Liver (tissue), 9 donors: Measurements from ENCODE around the gene HLA-DQB1. TPM values are rescaled to one million over a fixed set of nuclear protein-coding genes. Genes with fewer than 3 reads are reported as not detected.

Experiments
- DNase-seq: peaks from one replicate; pipeline ENCODE4 v3.0.0-alpha.2; 2017; ENCODE audit warnings: low spot score
- H3K27ac ChIP-seq, 2 donors: one replicate each; pipeline ENCODE4 v1.7.0; 2013; ENCODE audit warnings: inconsistent platforms in 2 of 2, low read length in 2 of 2, control low read depth in 1 of 2, low read depth in 1 of 2, mild to moderate bottlenecking in 1 of 2
- H3K27me3 ChIP-seq, 4 donors: one replicate each; pipeline versions ENCODE4 v1.6.1 to v1.7.0; 2013; ENCODE audit warnings: low read length in 3 of 4, inconsistent platforms in 1 of 4, mild to moderate bottlenecking in 1 of 4, moderate library complexity in 1 of 4; ENCODE audit not compliant: control insufficient read depth in 4 of 4, insufficient read depth in 4 of 4
- H3K36me3 ChIP-seq, 4 donors: one replicate each; pipeline versions ENCODE4 v1.6.1 to v1.7.0; 2013; ENCODE audit warnings: low read length in 3 of 4, mild to moderate bottlenecking in 3 of 4, low read depth in 1 of 4, moderate library complexity in 1 of 4; ENCODE audit not compliant: control insufficient read depth in 4 of 4, insufficient read depth in 3 of 4
- H3K4me1 ChIP-seq, 4 donors: one replicate each; pipeline versions ENCODE4 v1.6.1 to v1.7.0; 2013; ENCODE audit warnings: low read length in 3 of 4, mild to moderate bottlenecking in 3 of 4, moderate library complexity in 1 of 4; ENCODE audit not compliant: control insufficient read depth in 4 of 4, insufficient read depth in 4 of 4
- H3K4me3 ChIP-seq, 3 donors: one replicate each; pipeline versions ENCODE4 v1.6.1 to v1.7.0; 2013; ENCODE audit warnings: low read length in 3 of 3, control low read depth in 1 of 3, low read depth in 1 of 3, mild to moderate bottlenecking in 1 of 3
- H3K9ac ChIP-seq, 2 donors: one replicate each; pipeline ENCODE4 v1.7.0; 2013; ENCODE audit warnings: low read length in 2 of 2, mild to moderate bottlenecking in 2 of 2, moderate library complexity in 2 of 2, control low read depth in 1 of 2, low read depth in 1 of 2
- H3K9me3 ChIP-seq, 4 donors: one replicate each; pipeline versions ENCODE4 v1.6.1 to v1.7.0; 2013; ENCODE audit warnings: low read length in 3 of 4; ENCODE audit not compliant: control insufficient read depth in 4 of 4
- CTCF ChIP-seq: fragments of 150-350 bp; IDR thresholded peaks from 2 replicates; pipeline ENCODE4 v1.5.1; 2017; ENCODE audit warnings: improper control_type of control experiment, low read depth, low read length; ENCODE audit not compliant: missing input control
- EGR1 ChIP-seq, 2 donors: IDR thresholded peaks; 2 replicates each; pipeline ENCODE4 v1.6.1; 2016 to 2018; ENCODE audit warnings: antibody characterized with exemption in 2 of 2, low read depth in 2 of 2
- FOXA1 ChIP-seq: IDR thresholded peaks from 2 replicates; pipeline ENCODE4 v1.6.1; 2016; ENCODE audit warnings: antibody characterized with exemption
- FOXA2 ChIP-seq: IDR thresholded peaks from 2 replicates; pipeline ENCODE4 v1.6.1; 2016; ENCODE audit warnings: antibody characterized with exemption
- GABPA ChIP-seq, 2 donors: IDR thresholded peaks in 1 of 2; conservative IDR thresholded peaks in 1 of 2; 2 replicates each; pipeline ENCODE4 v1.6.1; 2016; ENCODE audit warnings: antibody characterized with exemption in 2 of 2, mild to moderate bottlenecking in 1 of 2, moderate library complexity in 1 of 2
- HNF4A ChIP-seq, 2 donors: conservative IDR thresholded peaks; 2 replicates each; pipeline ENCODE4 v1.6.1; 2016; ENCODE audit warnings: antibody characterized with exemption in 2 of 2, mild to moderate bottlenecking in 2 of 2
- JUND ChIP-seq, 2 donors: IDR thresholded peaks; 2 replicates each; pipeline ENCODE4 v1.6.1; 2016; ENCODE audit warnings: antibody characterized with exemption in 2 of 2
- MAX ChIP-seq: IDR thresholded peaks from 2 replicates; pipeline ENCODE4 v1.6.1; 2016; ENCODE audit warnings: antibody characterized with exemption
- NR2F2 ChIP-seq: IDR thresholded peaks from 2 replicates; pipeline ENCODE4 v1.6.1; 2016; ENCODE audit warnings: antibody characterized with exemption
- RAD21 ChIP-seq, 2 donors: IDR thresholded peaks; 2 replicates each; pipeline ENCODE4 v1.6.1; 2016; ENCODE audit warnings: antibody characterized with exemption in 2 of 2, mild to moderate bottlenecking in 2 of 2
- REST ChIP-seq: IDR thresholded peaks from 2 replicates; pipeline ENCODE4 v1.6.1; 2016; ENCODE audit warnings: antibody characterized with exemption, mild to moderate bottlenecking
- RXRA ChIP-seq, 2 donors: IDR thresholded peaks; 2 replicates each; pipeline ENCODE4 v1.6.1; 2017 to 2018; ENCODE audit warnings: antibody characterized with exemption in 2 of 2, mild to moderate bottlenecking in 1 of 2
- SP1 ChIP-seq: IDR thresholded peaks from 2 replicates; pipeline ENCODE4 v1.6.1; 2018; ENCODE audit warnings: antibody characterized with exemption, mild to moderate bottlenecking
- ZBTB33 ChIP-seq: IDR thresholded peaks from 2 replicates; pipeline ENCODE4 v1.6.1; 2016; ENCODE audit warnings: antibody characterized with exemption
- WGBS: extraction: QIAGEN DNeasy Blood & Tissue Kit; methylation state at CpG from one replicate; pipeline ENCODE4 v1.1.7; 2013; 5-methylcytosine and 5-hydroxymethylcytosine counted together
- polyA plus RNA-seq, 2 donors: library from polyadenylated mRNA; stranded (reverse) in 1 of 2; unstranded in 1 of 2; fragments of 200-250 nt in 1 of 2; fragments of >200 nt in 1 of 2; fragmentation: Nextera tagmentation in 1 of 2; extraction: Ambion mirVana in 1 of 2; gene quantifications; one replicate each; pipeline versions ENCODE4 v1.2.1 to v1.2.3, GENCODE V29; 2013 to 2015
- total RNA-seq, 2 donors: library from RNA; depleted of rRNA; stranded (reverse); fragments of >200 nt; gene quantifications; one replicate each; pipeline ENCODE4 v1.2.3, GENCODE V29; 2014
- donor health status: healthy.
- donor health status: healthy.
- donor health status: healthy.
- donor health status: healthy.
- donor health status: healthy.

HLA-DQB1 gene
- total and polyA plus RNA-seq, 4 donors: 1.9 to 12.4 (median 7.3) TPM

GRCh38 chr6:32639440-32640394 lies 26.7 kb downstream of the HLA-DQB1 start:
- Histone ChIP-seq H3K4me3 (no peak overlapping the region), H3K4me1 (no peaks in the 10 kb centered on the region), H3K27ac (no peak overlapping the region), H3K9me3 (no peaks in the 10 kb centered on the region), H3K27me3 (no peaks in the 10 kb centered on the region), H3K36me3 (no peaks in the 10 kb centered on the region), H3K9ac (no peak overlapping the region)
- TF ChIP-seq REST (no peak), HNF4A (conservative IDR thresholded peaks at IDR 0.05) (no peak), MAX (no peak), FOXA1 (no peak), ZBTB33 (no peak), SP1 (no peak), RXRA (IDR thresholded peaks at IDR 0.05) (no peak), JUND (IDR thresholded peaks at IDR 0.05) (no peak), NR2F2 (no peak), CTCF (no peak), EGR1 (IDR thresholded peaks at IDR 0.05; ENCODE audit: low read depth in 2 of 2) (no peak), FOXA2 (no peak)
- 54% methylated on average over 8 of the region's 8 CpGs for WGBS
- no peak for DNase-seq

- 68% methylated on average over 9 of the region's 9 CpGs for WGBS
- Histone ChIP-seq H3K9me3 (no peaks in the 10 kb centered on the region), H3K9ac (no peak overlapping the region), H3K4me3 (no peak overlapping the region), H3K4me1 (no peaks in the 10 kb centered on the region), H3K36me3 (no peaks in the 10 kb centered on the region), H3K27me3 (no peaks in the 10 kb centered on the region), H3K27ac (no peak overlapping the region)
- DNase-seq: no peak
- no peak for TF ChIP-seq REST
- no peak for TF ChIP-seq RAD21 (IDR thresholded peaks at IDR 0.05)
- no peak for TF ChIP-seq CTCF
- TF ChIP-seq GABPA (IDR thresholded peaks at IDR 0.05 in 1 of 2, conservative IDR thresholded peaks at IDR 0.05 in 1 of 2): no peak
These were observed 27.8 kb downstream of the HLA-DQB1 start for GRCh38 chr6:32638532-32639219.
